ENCODE measurements around the gene PRDX5. TPM values are rescaled to one million over a fixed set of nuclear protein-coding genes. Genes with fewer than 3 reads are reported as not detected.

Gene PRDX5
- total and polyA plus RNA-seq, 10 of the 15 experiments (the other 5 are each of a cell fraction or from before 2014, with no cell fraction given): 95.7 to 406 (median 240) TPM

DNA sequence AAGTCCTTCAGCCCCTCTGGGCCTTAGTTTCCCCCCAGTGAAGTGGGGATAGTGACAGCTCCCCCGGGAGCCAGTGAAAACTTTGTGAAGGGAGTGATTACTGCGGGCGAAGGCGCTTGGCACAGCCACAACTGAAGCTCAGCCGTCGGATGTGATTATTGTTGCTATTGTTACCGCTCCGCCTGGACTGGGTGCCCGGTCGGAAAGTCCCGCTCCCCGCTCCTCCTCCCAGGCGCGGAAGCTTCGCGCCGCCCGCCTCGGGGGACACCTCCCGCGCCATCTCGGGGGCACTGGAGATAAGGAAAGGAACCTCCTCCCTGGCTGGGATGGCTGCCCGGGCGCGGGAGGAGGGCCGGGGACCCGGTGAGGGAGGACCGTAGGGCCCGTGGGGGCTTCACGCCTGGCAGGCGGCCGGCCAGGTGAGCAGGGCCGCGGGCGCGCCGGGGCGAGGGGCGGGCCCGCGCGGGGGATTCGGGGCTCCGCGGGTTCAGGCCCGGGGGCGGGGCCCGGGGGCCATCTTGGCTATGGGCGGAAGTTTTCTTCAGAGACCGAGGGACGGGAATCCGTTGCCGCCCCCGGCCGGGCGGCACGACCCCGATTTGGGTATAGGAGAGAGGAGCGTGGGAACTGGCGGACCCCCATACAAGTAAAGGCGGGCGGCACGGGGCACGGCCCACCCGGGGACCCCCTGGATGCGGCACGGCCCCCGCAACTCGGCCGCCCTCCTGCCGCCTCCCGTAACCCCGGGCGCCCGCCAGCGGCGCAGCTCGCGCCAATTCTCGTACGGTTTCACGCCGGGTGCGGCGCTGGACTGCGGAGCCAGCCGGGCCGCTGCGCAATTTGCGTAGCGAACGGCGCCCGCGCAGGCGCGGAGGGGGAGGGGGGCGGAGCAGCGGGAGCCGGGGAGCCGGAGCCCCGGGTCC, 32.7 kb upstream of the PRDX5 start, which contains the start of gene GPR137:
TSS of gene GPR137 (plus strand) at position 887 of the 923 bp plus-strand sequence. CDS start 677 bp downstream, outside the sequence.
- in situ Hi-C loops (cut with MboI) (no loop called here), intact Hi-C loops (cut with micrococcal nuclease; ENCODE audit: unreplicated experiment) (loop anchor here (1.0 kb wide), 1 partner anchor 15 kb away; no protein-coding TSS in a partner anchor)
- H3K4me1 ChIP-seq (ENCODE audit: control insufficient read depth, insufficient read depth, low read length): peaks cover 7% of the 10 kb centered on the region
- DNase-seq (ENCODE audit: low read depth, low spot score) (no peak), ATAC-seq (peak; percentile 76), FAIRE-seq (peak; percentile 77)
- H3K4me2 ChIP-seq (ENCODE audit: control insufficient read depth, insufficient read depth): peak within 1 kb of the TSS; percentile 99
- WGBS (ENCODE audit: insufficient coverage, insufficient replicate concordance, low lambda C conversion rate, missing lambda C conversion rate): under 1% methylated on average over 63 of the region's 102 CpGs
- ChIA-PET POLR2A (interaction anchor here (0.6 to 6.2 kb wide), 10 partner anchors 8 to 78 kb away, joined by 3 to 92 read pairs (median 7); partner anchors contain the start of genes ESRRA, FERMT3, FKBP2 and PRDX5), RAD21 (ENCODE audit: unreplicated experiment) (interaction anchor here (0.6 to 2.7 kb wide), 8 partner anchors 14 to 81 kb away, joined by 3 to 10 read pairs (median 6); partner anchors contain the start of genes FERMT3, NUDT22, PRDX5 and TRMT112), SMC1A (ENCODE audit: uncharacterized antibody, unreplicated experiment) (interaction anchor here (0.9 to 3.5 kb wide), 4 partner anchors 14 to 32 kb away, joined by 4 to 16 read pairs (median 8); partner anchors contain the start of genes CATSPERZ, PRDX5 and TRMT112), CTCF (interaction anchor here (1.0 to 5.5 kb wide), 7 partner anchors 15 to 80 kb away, joined by 3 to 46 read pairs (median 4); partner anchors contain the start of genes CATSPERZ, ESRRA, FERMT3 and PRDX5)
- BruUV-seq (replicated peaks): TSS peak; percentile 84
- H4K20me1 ChIP-seq (ENCODE audit: control insufficient read depth, insufficient read depth): no peaks in the 10 kb centered on the region
- no peaks in the 10 kb centered on the region for H3K27me3 ChIP-seq (replicated peaks in 1 of 2; ENCODE audit: control insufficient read depth in 2 of 2, insufficient read depth in 2 of 2, low read length in 1 of 2)
- H3K9me3 ChIP-seq (replicated peaks; ENCODE audit: control insufficient read depth, insufficient read depth, low read length): no peaks in the 10 kb centered on the region
- peaks cover 0 to 2% of the 10 kb centered on the region in 2 experiments; a peak in 2 of 4 replicates for H3K36me3 ChIP-seq (ENCODE audit: control insufficient read depth in 2 of 2, insufficient read depth in 2 of 2, low read length in 1 of 2)
- H3K9ac ChIP-seq (ENCODE audit: control insufficient read depth, insufficient read depth, low read length): peak within 1 kb of the TSS; percentile 81
- peak within 1 kb of the TSS; percentile 96 for H2AFZ ChIP-seq (ENCODE audit: control insufficient read depth, low read depth, low read length)
- peak within 1 kb of the TSS; percentile 91 for H3K27ac ChIP-seq (ENCODE audit: control insufficient read depth, insufficient read depth)
- H3K79me2 ChIP-seq (ENCODE audit: control insufficient read depth, insufficient read depth, low read length): peaks cover 15% of the 10 kb centered on the region
- H3K4me3 ChIP-seq: peak within 1 kb of the TSS; percentile 86
- TF ChIP-seq NFYA (IDR thresholded peaks at IDR 0.05; ENCODE audit: borderline replicate concordance, low read depth, low read length) (no peak), GATAD2B (conservative IDR thresholded peaks at IDR 0.05; ENCODE audit: low read depth) (peak; percentile 94), SMAD1 (IDR thresholded peaks at IDR 0.05; ENCODE audit: low read depth, partially characterized antibody) (peak; percentile 41), ZNF24 (IDR thresholded peaks at IDR 0.05) (peak; percentile 90), TCF12 (IDR thresholded peaks at IDR 0.05; ENCODE audit: low read depth, low read length) (0 out of 2 replicates have a peak, but pooled peaks have one; percentile 13), ZNF274 (IDR thresholded peaks at IDR 0.05; ENCODE audit: insufficient read depth, insufficient read length) (no peak), NR2C1 (IDR thresholded peaks at IDR 0.05) (peak; percentile 91), SIX5 (IDR thresholded peaks at IDR 0.05; ENCODE audit: low read depth, low read length, severe bottlenecking) (peak; percentile 73), MXI1 (IDR thresholded peaks at IDR 0.05; ENCODE audit: low read depth, low read length) (peak; percentile 65; the same call in 1 of the 2 replicates), DPF2 (IDR thresholded peaks at IDR 0.05) (peak; percentile 96), CHD4 (IDR thresholded peaks at IDR 0.05) (no peak), CREB1 (IDR thresholded peaks at IDR 0.05; ENCODE audit: low read depth) (0 out of 2 replicates have a peak, but pooled peaks have one; percentile 23), ZBED1 (IDR thresholded peaks at IDR 0.05; ENCODE audit: borderline replicate concordance) (no peak), ZNF217 (IDR thresholded peaks at IDR 0.05) (peak; percentile 100)
- TF ChIP-seq, protein P1, sequence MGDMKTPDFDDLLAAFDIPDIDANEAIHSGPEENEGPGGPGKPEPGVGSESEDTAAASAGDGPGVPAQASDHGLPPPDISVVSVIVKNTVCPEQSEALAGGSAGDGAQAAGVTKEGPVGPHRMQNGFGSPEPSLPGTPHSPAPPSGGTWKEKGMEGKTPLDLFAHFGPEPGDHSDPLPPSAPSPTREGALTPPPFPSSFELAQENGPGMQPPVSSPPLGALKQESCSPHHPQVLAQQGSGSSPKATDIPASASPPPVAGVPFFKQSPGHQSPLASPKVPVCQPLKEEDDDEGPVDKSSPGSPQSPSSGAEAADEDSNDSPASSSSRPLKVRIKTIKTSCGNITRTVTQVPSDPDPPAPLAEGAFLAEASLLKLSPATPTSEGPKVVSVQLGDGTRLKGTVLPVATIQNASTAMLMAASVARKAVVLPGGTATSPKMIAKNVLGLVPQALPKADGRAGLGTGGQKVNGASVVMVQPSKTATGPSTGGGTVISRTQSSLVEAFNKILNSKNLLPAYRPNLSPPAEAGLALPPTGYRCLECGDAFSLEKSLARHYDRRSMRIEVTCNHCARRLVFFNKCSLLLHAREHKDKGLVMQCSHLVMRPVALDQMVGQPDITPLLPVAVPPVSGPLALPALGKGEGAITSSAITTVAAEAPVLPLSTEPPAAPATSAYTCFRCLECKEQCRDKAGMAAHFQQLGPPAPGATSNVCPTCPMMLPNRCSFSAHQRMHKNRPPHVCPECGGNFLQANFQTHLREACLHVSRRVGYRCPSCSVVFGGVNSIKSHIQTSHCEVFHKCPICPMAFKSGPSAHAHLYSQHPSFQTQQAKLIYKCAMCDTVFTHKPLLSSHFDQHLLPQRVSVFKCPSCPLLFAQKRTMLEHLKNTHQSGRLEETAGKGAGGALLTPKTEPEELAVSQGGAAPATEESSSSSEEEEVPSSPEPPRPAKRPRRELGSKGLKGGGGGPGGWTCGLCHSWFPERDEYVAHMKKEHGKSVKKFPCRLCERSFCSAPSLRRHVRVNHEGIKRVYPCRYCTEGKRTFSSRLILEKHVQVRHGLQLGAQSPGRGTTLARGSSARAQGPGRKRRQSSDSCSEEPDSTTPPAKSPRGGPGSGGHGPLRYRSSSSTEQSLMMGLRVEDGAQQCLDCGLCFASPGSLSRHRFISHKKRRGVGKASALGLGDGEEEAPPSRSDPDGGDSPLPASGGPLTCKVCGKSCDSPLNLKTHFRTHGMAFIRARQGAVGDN (IDR thresholded peaks at IDR 0.05): peak; percentile 41; the same call in 1 of the 2 replicates
- TF ChIP-seq, protein P2, sequence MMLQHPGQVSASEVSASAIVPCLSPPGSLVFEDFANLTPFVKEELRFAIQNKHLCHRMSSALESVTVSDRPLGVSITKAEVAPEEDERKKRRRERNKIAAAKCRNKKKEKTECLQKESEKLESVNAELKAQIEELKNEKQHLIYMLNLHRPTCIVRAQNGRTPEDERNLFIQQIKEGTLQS (IDR thresholded peaks at IDR 0.05; ENCODE audit: borderline replicate concordance, extremely low read depth, low read depth, low read length): no peak
- TF ChIP-seq, protein P3, sequence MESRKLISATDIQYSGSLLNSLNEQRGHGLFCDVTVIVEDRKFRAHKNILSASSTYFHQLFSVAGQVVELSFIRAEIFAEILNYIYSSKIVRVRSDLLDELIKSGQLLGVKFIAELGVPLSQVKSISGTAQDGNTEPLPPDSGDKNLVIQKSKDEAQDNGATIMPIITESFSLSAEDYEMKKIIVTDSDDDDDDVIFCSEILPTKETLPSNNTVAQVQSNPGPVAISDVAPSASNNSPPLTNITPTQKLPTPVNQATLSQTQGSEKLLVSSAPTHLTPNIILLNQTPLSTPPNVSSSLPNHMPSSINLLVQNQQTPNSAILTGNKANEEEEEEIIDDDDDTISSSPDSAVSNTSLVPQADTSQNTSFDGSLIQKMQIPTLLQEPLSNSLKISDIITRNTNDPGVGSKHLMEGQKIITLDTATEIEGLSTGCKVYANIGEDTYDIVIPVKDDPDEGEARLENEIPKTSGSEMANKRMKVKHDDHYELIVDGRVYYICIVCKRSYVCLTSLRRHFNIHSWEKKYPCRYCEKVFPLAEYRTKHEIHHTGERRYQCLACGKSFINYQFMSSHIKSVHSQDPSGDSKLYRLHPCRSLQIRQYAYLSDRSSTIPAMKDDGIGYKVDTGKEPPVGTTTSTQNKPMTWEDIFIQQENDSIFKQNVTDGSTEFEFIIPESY (IDR thresholded peaks at IDR 0.05): peak; percentile 64; the same call in 1 of the 2 replicates

All from GM12878 (cell line).